ENCODE results near the gene RAB13.

The RAB13 gene

GRCh38 chr1:153954826-153955225, 31.3 kb downstream of the RAB13 start:
- DNase-seq (ENCODE audit: low read depth) = no peak

GRCh38 chr1:153953859-153954365, 32.2 kb downstream of the RAB13 start:
- DNase-seq (ENCODE audit: low read depth) = no peak

GRCh38 chr1:153951801-153952200, 34.3 kb downstream of the RAB13 start:
- no peak for DNase-seq (ENCODE audit: low read depth)

GRCh38 chr1:153951183-153951582, 35.0 kb downstream of the RAB13 start:
- no peak for DNase-seq (ENCODE audit: low read depth)

- no peak for DNase-seq (ENCODE audit: low read depth)
Observed at GRCh38 chr1:153946622-153947241, 39.4 kb downstream of the RAB13 start, which contains the start of gene DENND4B. Gene DENND4B (minus strand): TSS chr1:153946718. CDS start chr1:153944374, 2,344 bp downstream.

GRCh38 chr1:153945795-153946621, 40.1 kb downstream of the RAB13 start:
- no peak for DNase-seq (ENCODE audit: low read depth)

GRCh38 chr1:153945131-153945794, 40.9 kb downstream of the RAB13 start:
- no peak for DNase-seq (ENCODE audit: low read depth)

- DNase-seq (ENCODE audit: low read depth) = no peak
Observed at GRCh38 chr1:153944827-153945117, 41.4 kb downstream of the RAB13 start.

GRCh38 chr1:153944005-153944826, 41.9 kb downstream of the RAB13 start:
- no peak for DNase-seq (ENCODE audit: low read depth)

GRCh38 chr1:153942766-153943549, 43.2 kb downstream of the RAB13 start:
- no peak for DNase-seq (ENCODE audit: low read depth)

- no peak for DNase-seq (ENCODE audit: low read depth)
Observed at GRCh38 chr1:153941826-153942725, 44.1 kb downstream of the RAB13 start.

- DNase-seq (ENCODE audit: low read depth) = no peak
Observed at GRCh38 chr1:153940756-153941155, 45.4 kb downstream of the RAB13 start.

GRCh38 chr1:153939476-153939875, 46.7 kb downstream of the RAB13 start:
- DNase-seq (ENCODE audit: low read depth) = no peak

GRCh38 chr1:153938996-153939395, 47.1 kb downstream of the RAB13 start:
- DNase-seq (ENCODE audit: low read depth) = no peak

GRCh38 chr1:153937331-153937730, 48.8 kb downstream of the RAB13 start:
- no peak for DNase-seq (ENCODE audit: low read depth)

- no peak for DNase-seq (ENCODE audit: low read depth)
Observed at GRCh38 chr1:153936011-153936802, 49.9 kb downstream of the RAB13 start.

GRCh38 chr1:153934746-153935145, 51.4 kb downstream of the RAB13 start:
- DNase-seq (ENCODE audit: low read depth) = no peak

- no peak for DNase-seq (ENCODE audit: low read depth)
Observed at GRCh38 chr1:153933955-153934354, 52.2 kb downstream of the RAB13 start.

- DNase-seq (ENCODE audit: low read depth) = no peak
Observed at GRCh38 chr1:153933430-153933829, 52.7 kb downstream of the RAB13 start.

Data from HS-5 (cell line).